HEK293 (cell line): ENCODE data around the gene PLEKHG4.

Experiments used
- CTCF ChIA-PET: fragments of 350-600 bp; formaldehyde crosslinking; extraction: SDS; loops from one replicate; lab custom pipeline; 2021; ENCODE audit warnings: antibody characterized with exemption; lab: Yijun Ruan, JAX
- POLR2A ChIA-PET: fragments of 300-600 bp; formaldehyde crosslinking; extraction: SDS; loops from one replicate; lab custom pipeline; 2020; ENCODE audit warnings: antibody characterized with exemption, inconsistent platforms; lab: Yijun Ruan, JAX
- H3K27ac ChIP-seq: fragments of 200-500 bp; sonication (Bioruptor generic); 2 replicates; pipeline ENCODE4 v1.5.1; 2014; ENCODE audit warnings: low read depth, low read length, control low read depth, inconsistent platforms; ENCODE audit errors: extremely low read depth
- H3K36me3 ChIP-seq, 2 experiments: fragments of 200-500 bp in 1 of 2; sonication (Bioruptor generic) in 1 of 2; 1 replicate in 1 of 2; 2 replicates in 1 of 2; pipeline ENCODE4 v1.5.1; 2014 to 2017; ENCODE audit warnings: inconsistent platforms in 2 of 2, low read length in 2 of 2; ENCODE audit not compliant: control insufficient read depth in 2 of 2, insufficient read depth in 1 of 2
- H3K4me1 ChIP-seq: fragments of 200-500 bp; sonication (Bioruptor generic); 2 replicates; pipeline ENCODE4 v1.5.1; 2014; ENCODE audit warnings: mild to moderate bottlenecking, low read length, inconsistent platforms; ENCODE audit not compliant: control insufficient read depth, insufficient read depth
- H3K4me3 ChIP-seq: 2 replicates; pipeline ENCODE4 v1.5.1; 2011; ENCODE audit warnings: low read depth, mild to moderate bottlenecking, control low read depth, low read length, moderate library complexity
- H3K9me3 ChIP-seq: fragments of 200-500 bp; sonication (Bioruptor generic); 2 replicates; pipeline ENCODE4 v1.5.1; 2014; ENCODE audit warnings: low read depth, low read length, inconsistent platforms; ENCODE audit not compliant: control insufficient read depth, insufficient read depth
- ELK4 ChIP-seq: IDR thresholded peaks from 2 replicates; pipeline ENCODE4 v1.6.1; 2011; ENCODE audit warnings: mild to moderate bottlenecking, low read depth, low read length, borderline replicate concordance
- GFI1B ChIP-seq: fragments of 450-650 bp; formaldehyde crosslinking; IDR thresholded peaks from 2 replicates; pipeline ENCODE4 v1.5.1; 2016; ENCODE audit warnings: missing biosample characterization, missing genetic modification characterization
- PRDM2 ChIP-seq: fragments of 450-650 bp; formaldehyde crosslinking; IDR thresholded peaks from 2 replicates; pipeline ENCODE4 v1.5.1; 2016; ENCODE audit warnings: missing biosample characterization, missing genetic modification characterization, borderline replicate concordance
- PRDM6 ChIP-seq: fragments of 450-650 bp; formaldehyde crosslinking; IDR thresholded peaks from 2 replicates; pipeline ENCODE4 v1.5.1; 2017; ENCODE audit warnings: missing biosample characterization, missing genetic modification characterization
- SCRT2 ChIP-seq: fragments of 450-650 bp; formaldehyde crosslinking; IDR thresholded peaks from 2 replicates; pipeline ENCODE4 v1.5.1; 2016; ENCODE audit warnings: missing biosample characterization, missing genetic modification characterization
- SP7 ChIP-seq: fragments of 450-650 bp; formaldehyde crosslinking; IDR thresholded peaks from 2 replicates; pipeline ENCODE4 v1.5.1; 2016; ENCODE audit warnings: missing biosample characterization, missing genetic modification characterization
- TSHZ1 ChIP-seq: fragments of 450-650 bp; formaldehyde crosslinking; IDR thresholded peaks from 2 replicates; pipeline ENCODE4 v1.5.1; 2016; ENCODE audit warnings: missing biosample characterization, missing genetic modification characterization, borderline replicate concordance
- ZFHX2 ChIP-seq: fragments of 450-650 bp; formaldehyde crosslinking; conservative IDR thresholded peaks from 2 replicates; pipeline ENCODE4 v1.5.1; 2016; ENCODE audit warnings: missing biosample characterization, missing genetic modification characterization
- ZFP41 ChIP-seq: fragments of 450-650 bp; formaldehyde crosslinking; IDR thresholded peaks from 2 replicates; pipeline ENCODE4 v1.5.1; 2016; ENCODE audit warnings: missing biosample characterization, missing genetic modification characterization, borderline replicate concordance
- ZNF16 ChIP-seq: fragments of 450-650 bp; formaldehyde crosslinking; IDR thresholded peaks from 2 replicates; pipeline ENCODE4 v1.5.1; 2016; ENCODE audit warnings: low read depth, missing biosample characterization, missing genetic modification characterization
- ZNF221 ChIP-seq: fragments of 450-650 bp; formaldehyde crosslinking; IDR thresholded peaks from 2 replicates; pipeline ENCODE4 v1.5.1; 2017; ENCODE audit warnings: missing biosample characterization, missing genetic modification characterization, borderline replicate concordance
- ZNF341 ChIP-seq: fragments of 450-650 bp; formaldehyde crosslinking; IDR thresholded peaks from 2 replicates; pipeline ENCODE4; 2016; ENCODE audit warnings: low read depth, missing biosample characterization, missing genetic modification characterization
- ZNF416 ChIP-seq: fragments of 450-650 bp; formaldehyde crosslinking; IDR thresholded peaks from 2 replicates; pipeline ENCODE4 v1.5.1; 2016; ENCODE audit warnings: missing biosample characterization, missing genetic modification characterization
- ZNF530 ChIP-seq: fragments of 450-650 bp; formaldehyde crosslinking; IDR thresholded peaks from 2 replicates; pipeline ENCODE4 v1.5.1; 2016; ENCODE audit warnings: low read depth, missing biosample characterization, missing genetic modification characterization
- ZNF549 ChIP-seq: fragments of 450-650 bp; IDR thresholded peaks from 2 replicates; pipeline ENCODE4 v1.5.1; 2018; ENCODE audit warnings: missing biosample characterization, missing genetic modification characterization, mild to moderate bottlenecking, inconsistent platforms, moderate library complexity
- ZNF571 ChIP-seq: fragments of 450-650 bp; formaldehyde crosslinking; IDR thresholded peaks from 2 replicates; pipeline ENCODE4 v1.5.0; 2017; ENCODE audit warnings: missing biosample characterization, missing genetic modification characterization
- ZNF623 ChIP-seq: fragments of 450-650 bp; formaldehyde crosslinking; IDR thresholded peaks from 2 replicates; pipeline ENCODE4 v1.5.1; 2016; ENCODE audit warnings: missing biosample characterization, missing genetic modification characterization
- ZNF76 ChIP-seq: fragments of 450-650 bp; formaldehyde crosslinking; IDR thresholded peaks from 2 replicates; pipeline ENCODE4; 2016; ENCODE audit warnings: low read depth, missing biosample characterization, missing genetic modification characterization, borderline replicate concordance
- ZNF843 ChIP-seq: fragments of 450-650 bp; formaldehyde crosslinking; IDR thresholded peaks from 2 replicates; pipeline ENCODE4 v1.5.1; 2016; ENCODE audit warnings: missing biosample characterization, missing genetic modification characterization
- ZSCAN23 ChIP-seq: fragments of 450-650 bp; formaldehyde crosslinking; IDR thresholded peaks from 2 replicates; pipeline ENCODE4 v1.5.1; 2016; ENCODE audit warnings: missing biosample characterization, missing genetic modification characterization
- ZSCAN4 ChIP-seq: fragments of 450-650 bp; formaldehyde crosslinking; IDR thresholded peaks from 2 replicates; pipeline ENCODE4 v1.5.1; 2017; ENCODE audit warnings: missing biosample characterization, missing genetic modification characterization

Gene PLEKHG4

GRCh38 chr16:67333315-67333714 lies 54.0 kb downstream of the PLEKHG4 start:
- H3K4me3 ChIP-seq = no peak overlapping the region
- H3K36me3 ChIP-seq = no peaks in the 10 kb centered on the region
- no peak overlapping the region for H3K27ac ChIP-seq
- POLR2A ChIA-PET = no interaction called here
- TF ChIP-seq ZNF76 (tag by site-specific recombination) (no peak), TSHZ1 (tag by site-specific recombination) (no peak), ZNF416 (no peak), ZNF16 (tag by site-specific recombination) (no peak)
- no peaks in the 10 kb centered on the region for H3K9me3 ChIP-seq
- CTCF ChIA-PET = no interaction called here
- no peaks in the 10 kb centered on the region for H3K4me1 ChIP-seq

GRCh38 chr16:67336116-67336515 lies 56.8 kb downstream of the PLEKHG4 start:
- POLR2A ChIA-PET = no interaction called here
- TF ChIP-seq ZFP41 (tag by site-specific recombination) = no peak
- no peak for TF ChIP-seq SP7 (tag by site-specific recombination)
- TF ChIP-seq ZNF221 (tag by site-specific recombination) = no peak
- no peak for TF ChIP-seq ELK4
- no peak for TF ChIP-seq PRDM2 (tag by site-specific recombination)
- TF ChIP-seq SCRT2 (tag by site-specific recombination) = no peak
- TF ChIP-seq ZNF571 = no peak
- TF ChIP-seq ZNF341 (tag by site-specific recombination) = no peak
- TF ChIP-seq ZNF530 (tag by site-specific recombination) = no peak
- no peak for TF ChIP-seq ZNF843 (tag by site-specific recombination)
- TF ChIP-seq ZSCAN23 (tag by site-specific recombination) = no peak
- no peak for TF ChIP-seq ZSCAN4 (tag by site-specific recombination)
- TF ChIP-seq GFI1B (tag by site-specific recombination) = no peak
- no peak for TF ChIP-seq ZNF549 (tag by site-specific recombination)
- no peak for TF ChIP-seq ZNF623 (tag by site-specific recombination)
- no peak for TF ChIP-seq ZFHX2 (tag by site-specific recombination)
- no peak for TF ChIP-seq PRDM6 (tag by site-specific recombination)

More at GRCh38 chr16:67336116-67336515, 56.8 kb downstream of the PLEKHG4 start:
- H3K27ac ChIP-seq = no peak overlapping the region
- H3K4me1 ChIP-seq = no peaks in the 10 kb centered on the region
- H3K9me3 ChIP-seq = no peaks in the 10 kb centered on the region
- H3K36me3 ChIP-seq = no peaks in the 10 kb centered on the region
- H3K4me3 ChIP-seq = no peak overlapping the region
- CTCF ChIA-PET = interaction anchor here (0.8 to 1.9 kb wide), 2 partner anchors 9 to 131 kb away, joined by 4 to 7 read pairs; partner anchors contain the start of genes KCTD19 and LRRC36
